Measurements from ENCODE around the gene GAA. TPM values are rescaled to one million over a fixed set of nuclear protein-coding genes. Genes with fewer than 3 reads are reported as not detected.

GAA gene
- total RNA-seq, 1 experiment from 2014 or later: 7.5 TPM

- no peak for DNase-seq (ENCODE audit: low spot score)
- CTCF ChIA-PET: no interaction called here
- Histone ChIP-seq H3K27me3 (replicated peaks; ENCODE audit: insufficient read depth, low read depth, low read length, poor library complexity) (no peaks in the 10 kb centered on the region), H3K27ac (ENCODE audit: low read depth, low read length, poor library complexity, severe bottlenecking) (no peak overlapping the region), H3K4me1 (ENCODE audit: insufficient read depth, low read length, poor library complexity, severe bottlenecking) (no peaks in the 10 kb centered on the region), H3K36me3 (ENCODE audit: insufficient read depth, low read length, poor library complexity, severe bottlenecking) (no peaks in the 10 kb centered on the region), H3K4me3 (ENCODE audit: low read depth, low read length, poor library complexity, severe bottlenecking) (no peak overlapping the region), H3K9me3 (ENCODE audit: low read depth, low read length, poor library complexity, severe bottlenecking) (no peaks in the 10 kb centered on the region)
- BruUV-seq (replicated peaks): no TSS peak
- intact Hi-C loops (cut with micrococcal nuclease; ENCODE audit: unreplicated experiment): no loop called here
- TF ChIP-seq CTCF (conservative IDR thresholded peaks at IDR 0.05; ENCODE audit: low read depth, low read length): no peak
- TF ChIP-seq EZH2 (IDR thresholded peaks at IDR 0.05; ENCODE audit: borderline replicate concordance, low read depth, low read length, poor library complexity, severe bottlenecking): no peak
- POLR2A ChIA-PET (ENCODE audit: low non-redundant PET): no interaction called here
These were observed 5.4 kb upstream of the GAA start for GRCh38 chr17:80095844-80096475.

DNA sequence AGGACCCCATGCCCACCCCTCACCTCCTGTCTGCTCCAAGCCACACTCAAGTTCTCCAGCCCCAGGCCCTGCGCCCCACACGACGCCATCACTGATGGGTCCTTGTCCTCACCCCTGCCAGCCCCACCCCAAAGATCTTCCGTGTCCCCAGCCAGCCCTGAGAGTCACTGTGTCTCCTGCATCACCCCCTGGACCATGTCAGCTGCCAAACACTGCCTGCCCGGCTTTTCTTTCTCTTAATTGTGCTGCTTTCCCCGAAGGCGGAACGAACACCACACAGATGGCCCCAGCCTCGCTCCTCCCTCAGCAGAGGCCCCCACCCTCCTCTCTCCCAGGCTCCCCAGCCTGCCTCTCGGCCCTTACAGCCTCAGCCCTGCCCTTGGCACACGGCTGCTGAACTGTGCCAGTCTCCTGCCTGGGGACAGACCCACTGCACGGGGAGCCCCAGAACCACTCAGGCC lies 4.8 kb upstream of the GAA start:
- Histone ChIP-seq H3K4me1 (ENCODE audit: insufficient read depth, low read length, poor library complexity, severe bottlenecking) (no peaks in the 10 kb centered on the region), H3K4me3 (ENCODE audit: low read depth, low read length, poor library complexity, severe bottlenecking) (no peak overlapping the region), H3K27ac (ENCODE audit: low read depth, low read length, poor library complexity, severe bottlenecking) (no peak overlapping the region), H3K27me3 (replicated peaks; ENCODE audit: insufficient read depth, low read depth, low read length, poor library complexity) (no peaks in the 10 kb centered on the region), H3K36me3 (ENCODE audit: insufficient read depth, low read length, poor library complexity, severe bottlenecking) (no peaks in the 10 kb centered on the region), H3K9me3 (ENCODE audit: low read depth, low read length, poor library complexity, severe bottlenecking) (no peaks in the 10 kb centered on the region)
- TF ChIP-seq CTCF (conservative IDR thresholded peaks at IDR 0.05; ENCODE audit: low read depth, low read length) (no peak), EZH2 (IDR thresholded peaks at IDR 0.05; ENCODE audit: borderline replicate concordance, low read depth, low read length, poor library complexity, severe bottlenecking) (no peak)
- DNase-seq (ENCODE audit: low spot score): no peak
- CTCF ChIA-PET: no interaction called here
- intact Hi-C loops (cut with micrococcal nuclease; ENCODE audit: unreplicated experiment): no loop called here
- POLR2A ChIA-PET (ENCODE audit: low non-redundant PET): no interaction called here
- BruUV-seq (replicated peaks): no TSS peak

- no peaks in the 10 kb centered on the region for H3K36me3 ChIP-seq (ENCODE audit: insufficient read depth, low read length, poor library complexity, severe bottlenecking)
- POLR2A ChIA-PET (ENCODE audit: low non-redundant PET): no interaction called here
- H3K4me3 ChIP-seq (ENCODE audit: low read depth, low read length, poor library complexity, severe bottlenecking): no peak overlapping the region
- H3K9me3 ChIP-seq (ENCODE audit: low read depth, low read length, poor library complexity, severe bottlenecking): no peaks in the 10 kb centered on the region
- BruUV-seq (replicated peaks): no TSS peak
- no peaks in the 10 kb centered on the region for H3K4me1 ChIP-seq (ENCODE audit: insufficient read depth, low read length, poor library complexity, severe bottlenecking)
- TF ChIP-seq CTCF (conservative IDR thresholded peaks at IDR 0.05; ENCODE audit: low read depth, low read length) (no peak), EZH2 (IDR thresholded peaks at IDR 0.05; ENCODE audit: borderline replicate concordance, low read depth, low read length, poor library complexity, severe bottlenecking) (no peak)
- H3K27ac ChIP-seq (ENCODE audit: low read depth, low read length, poor library complexity, severe bottlenecking): no peak overlapping the region
- intact Hi-C loops (cut with micrococcal nuclease; ENCODE audit: unreplicated experiment): no loop called here
- CTCF ChIA-PET: no interaction called here
- no peak for DNase-seq (ENCODE audit: low spot score)
- H3K27me3 ChIP-seq (replicated peaks; ENCODE audit: insufficient read depth, low read depth, low read length, poor library complexity): no peaks in the 10 kb centered on the region
These were observed 4.2 kb upstream of the GAA start for GRCh38 chr17:80097127-80097621.

Data from A673 (cell line).